SK-N-SH treated with all-trans-retinoic acid at 6 μM for 48 hours (cell line): Measurements from ENCODE around the gene TRAF6.
"Not testable (repeated sequence)": the region's sequence is repeated elsewhere in the genome, so short reads cannot be mapped to it uniquely, and the experiment has no call there.

ENCODE experiments used
- ATAC-seq: fragments of 200-7000 bp; cut with Tn5 transposase; 3 replicates; pipeline ENCODE4 v1.9.1; 2020; ENCODE audit warnings: mild to moderate bottlenecking, moderate library complexity
- ARNTL ChIP-seq: fragments of 450-650 bp; formaldehyde crosslinking; IDR thresholded peaks from 2 replicates; pipeline ENCODE4 v1.5.0; 2020; ENCODE audit warnings: low read depth, mild to moderate bottlenecking, moderate library complexity, borderline replicate concordance
- BACH2 ChIP-seq: fragments of 250-450 bp; sonication (Bioruptor Pico); IDR thresholded peaks from 2 replicates; pipeline ENCODE4 v1.9.0; 2021; ENCODE audit warnings: mild to moderate bottlenecking, borderline replicate concordance
- CREB5 ChIP-seq: fragments of 250-450 bp; sonication (Bioruptor Pico); IDR thresholded peaks from 2 replicates; pipeline ENCODE4 v1.5.1; 2020; ENCODE audit warnings: low read depth, mild to moderate bottlenecking, moderate library complexity
- CSDC2 ChIP-seq: fragments of 250-450 bp; sonication (Bioruptor Pico); IDR thresholded peaks from 2 replicates; pipeline ENCODE4 v1.5.0; 2020; ENCODE audit warnings: mild to moderate bottlenecking, moderate library complexity
- CSRNP3 ChIP-seq: fragments of 250-450 bp; sonication (Bioruptor Pico); IDR thresholded peaks from 2 replicates; pipeline ENCODE4 v1.5.1; 2021; ENCODE audit warnings: mild to moderate bottlenecking, moderate library complexity
- ESRRG ChIP-seq: fragments of 250-450 bp; sonication (Bioruptor Pico); IDR thresholded peaks from 2 replicates; pipeline ENCODE4 v1.6.1; 2021; ENCODE audit warnings: mild to moderate bottlenecking
- GLIS3 ChIP-seq: fragments of 250-450 bp; sonication (Bioruptor Pico); IDR thresholded peaks from 2 replicates; pipeline ENCODE4 v1.5.0; 2020; ENCODE audit warnings: mild to moderate bottlenecking, moderate library complexity
- ISL1 ChIP-seq: fragments of 250-450 bp; sonication (Bioruptor Pico); IDR thresholded peaks from 2 replicates; pipeline ENCODE4 v2.1.2; 2022; ENCODE audit warnings: mild to moderate bottlenecking, moderate library complexity
- OSR1 ChIP-seq: fragments of 250-450 bp; sonication (Bioruptor Pico); IDR thresholded peaks from 2 replicates; pipeline ENCODE4 v1.8.0; 2022; ENCODE audit warnings: moderate library complexity, mild to moderate bottlenecking, inconsistent platforms
- POU6F1 ChIP-seq: fragments of 250-450 bp; sonication (Bioruptor Pico); IDR thresholded peaks from 2 replicates; pipeline ENCODE4 v1.8.0; 2021; ENCODE audit warnings: low read depth, mild to moderate bottlenecking, moderate library complexity, borderline replicate concordance
- PPARA ChIP-seq: fragments of 250-450 bp; sonication (Bioruptor Pico); IDR thresholded peaks from 2 replicates; pipeline ENCODE4 v1.5.0; 2020; ENCODE audit warnings: mild to moderate bottlenecking, borderline replicate concordance
- RARB ChIP-seq: fragments of 250-450 bp; sonication (Bioruptor Pico); IDR thresholded peaks from 2 replicates; pipeline ENCODE4 v1.8.0; 2021; ENCODE audit warnings: mild to moderate bottlenecking, moderate library complexity
- SNAI2 ChIP-seq: fragments of 250-450 bp; sonication (Bioruptor Pico); IDR thresholded peaks from 2 replicates; pipeline ENCODE4 v1.5.0; 2020; ENCODE audit warnings: mild to moderate bottlenecking, moderate library complexity
- TCF4 ChIP-seq: fragments of 250-450 bp; sonication (Bioruptor Pico); IDR thresholded peaks from 2 replicates; pipeline ENCODE4 v1.8.0; 2021; ENCODE audit warnings: mild to moderate bottlenecking, moderate library complexity, borderline replicate concordance
- TOX ChIP-seq: fragments of 250-450 bp; sonication (Bioruptor Pico); IDR thresholded peaks from 2 replicates; pipeline ENCODE4 v1.8.0; 2021; ENCODE audit warnings: mild to moderate bottlenecking, moderate library complexity, borderline replicate concordance
- TSHZ2 ChIP-seq: fragments of 250-450 bp; sonication (Bioruptor Pico); IDR thresholded peaks from 2 replicates; pipeline ENCODE4 v1.5.0; 2020; ENCODE audit warnings: mild to moderate bottlenecking, moderate library complexity
- ZC3H10 ChIP-seq: fragments of 250-450 bp; sonication (Bioruptor Pico); IDR thresholded peaks from 2 replicates; pipeline ENCODE4 v1.5.1; 2021; ENCODE audit warnings: mild to moderate bottlenecking, moderate library complexity
- ZFP3 ChIP-seq: fragments of 250-450 bp; sonication (Bioruptor Pico); IDR thresholded peaks from 2 replicates; pipeline ENCODE4 v1.5.0; 2020; ENCODE audit warnings: mild to moderate bottlenecking, moderate library complexity
- ZFP30 ChIP-seq: fragments of 450-650 bp; formaldehyde crosslinking; IDR thresholded peaks from 2 replicates; pipeline ENCODE4 v1.5.0; 2022; ENCODE audit warnings: mild to moderate bottlenecking, moderate library complexity
- ZNF565 ChIP-seq: fragments of 450-650 bp; formaldehyde crosslinking; conservative IDR thresholded peaks from 2 replicates; pipeline ENCODE4 v1.5.0; 2020; ENCODE audit warnings: low read depth, mild to moderate bottlenecking, moderate library complexity
- ZNF70 ChIP-seq: fragments of 450-650 bp; formaldehyde crosslinking; IDR thresholded peaks from 2 replicates; pipeline ENCODE4 v1.5.0; 2020; ENCODE audit warnings: mild to moderate bottlenecking, moderate library complexity
- ZNF8 ChIP-seq: fragments of 450-650 bp; formaldehyde crosslinking; IDR thresholded peaks from 2 replicates; pipeline ENCODE4 v1.5.0; 2020; ENCODE audit warnings: mild to moderate bottlenecking, moderate library complexity

TRAF6 gene

GRCh38 chr11:36509694-36510593 lies at the start of gene TRAF6:
TSS of gene TRAF6 (minus strand) at chr11:36510272. CDS start at chr11:36501515, 8,757 bp downstream.
- TF ChIP-seq ZNF8 (CRISPR knock-in tag) (0 out of 2 replicates have a peak, but pooled peaks have one; percentile 4), ZFP3 (CRISPR knock-in tag) (peak; percentile 60; the same call in 1 of the 2 replicates), ZNF70 (CRISPR knock-in tag) (no peak), SNAI2 (CRISPR knock-in tag) (no peak), POU6F1 (CRISPR knock-in tag) (peak; percentile 7; the same call in 1 of the 2 replicates), ARNTL (CRISPR knock-in tag) (no peak), PPARA (no peak), ZFP30 (CRISPR knock-in tag) (no peak), TOX (no peak), GLIS3 (CRISPR knock-in tag) (peak; percentile 38; the same call in 1 of the 2 replicates), ESRRG (CRISPR knock-in tag) (no peak), TCF4 (CRISPR knock-in tag) (peak; percentile 38; the same call in 1 of the 2 replicates), BACH2 (CRISPR knock-in tag) (no peak), ZNF565 (CRISPR knock-in tag) (no peak), CREB5 (CRISPR knock-in tag) (no peak), CSDC2 (no peak)
- peak; percentile 97 for ATAC-seq

- TF ChIP-seq RARB (no peak), ISL1 (CRISPR knock-in tag) (no peak), ZNF8 (CRISPR knock-in tag) (no peak), OSR1 (no peak)
- ATAC-seq = no peak
Observed at GRCh38 chr11:36558571-36559413, 48.7 kb upstream of the TRAF6 start.

GRCh38 chr11:36557991-36558390 lies 47.9 kb upstream of the TRAF6 start:
- ATAC-seq = no peak
- no peak for TF ChIP-seq ZNF8 (CRISPR knock-in tag)
- no peak for TF ChIP-seq OSR1
- TF ChIP-seq CSRNP3 (CRISPR knock-in tag) = no peak
- TF ChIP-seq TOX = no peak
- TF ChIP-seq TSHZ2 (CRISPR knock-in tag) = no peak
- TF ChIP-seq TCF4 (CRISPR knock-in tag) = no peak
- TF ChIP-seq ZFP3 (CRISPR knock-in tag) = no peak
- TF ChIP-seq ZNF565 (CRISPR knock-in tag) = no peak
- TF ChIP-seq ARNTL (CRISPR knock-in tag) = no peak
- no peak for TF ChIP-seq SNAI2 (CRISPR knock-in tag)
- TF ChIP-seq ZC3H10 = no peak
- no peak for TF ChIP-seq RARB

- ATAC-seq = not testable (repeated sequence)
Observed at GRCh38 chr11:36557390-36557789, 47.3 kb upstream of the TRAF6 start.
